IMR-90 (cell line): ENCODE results near the gene CYSRT1. TPM values are rescaled to one million over a fixed set of nuclear protein-coding genes. Genes with fewer than 3 reads are reported as not detected.

ENCODE experiments used
- ATAC-seq: fragments of 200-7000 bp; cut with Tn5 transposase; 2 replicates; pipeline ENCODE4 v1.9.1; 2020; ENCODE audit warnings: low read depth, mild to moderate bottlenecking, moderate library complexity
- BruUV-seq: library from RNA; stranded (reverse); fragments of 400-500 nt; replicated peaks from 2 replicates; lab custom pipeline; 2021; lab: Mats Ljungman, UMichigan
- CTCF ChIA-PET: fragments of 300-600 bp; formaldehyde crosslinking; extraction: SDS; loops from one replicate; lab custom pipeline; 2021; ENCODE audit warnings: antibody characterized with exemption; lab: Yijun Ruan, JAX
- POLR2A ChIA-PET: fragments of 300-600 bp; sonication (Branson Sonifier 250); formaldehyde crosslinking; loops from one replicate; lab custom pipeline; 2022; ENCODE audit warnings: antibody characterized with exemption; ENCODE audit not compliant: unreplicated experiment; lab: Charles Lee
- DNase-seq: peaks from one replicate; pipeline ENCODE4 v3.0.0; 2013
- H2AFZ ChIP-seq: replicated peaks from 2 replicates; pipeline ENCODE3; 2013; ENCODE audit warnings: low read length, mild to moderate bottlenecking; ENCODE audit not compliant: poor library complexity
- H2AK5ac ChIP-seq: 2 replicates; pipeline ENCODE4 v1.6.1; 2013; ENCODE audit warnings: low read depth, low read length, inconsistent platforms
- H2AK9ac ChIP-seq: replicated peaks from 2 replicates; pipeline ENCODE3; 2013; ENCODE audit warnings: mild to moderate bottlenecking, low read depth, low read length, moderate library complexity; ENCODE audit not compliant: poor library complexity
- H2BK120ac ChIP-seq: 2 replicates; pipeline ENCODE4 v1.6.1; 2013; ENCODE audit warnings: low read depth, low read length, inconsistent platforms
- H2BK15ac ChIP-seq: 3 replicates; pipeline ENCODE4 v1.6.1; 2013; ENCODE audit warnings: low read depth, low read length, inconsistent platforms
- H2BK20ac ChIP-seq: 2 replicates; pipeline ENCODE4 v1.6.1; 2013; ENCODE audit warnings: low read depth, mild to moderate bottlenecking, inconsistent platforms, low read length, moderate library complexity
- H2BK5ac ChIP-seq: 2 replicates; pipeline ENCODE4 v1.6.1; 2013; ENCODE audit warnings: mild to moderate bottlenecking, low read depth, low read length, inconsistent platforms; ENCODE audit not compliant: poor library complexity, severe bottlenecking
- H3K14ac ChIP-seq: replicated peaks from 2 replicates; pipeline ENCODE4 v1.6.1; 2013; ENCODE audit warnings: low read depth, low read length, inconsistent platforms
- H3K18ac ChIP-seq: 2 replicates; pipeline ENCODE4 v1.6.1; 2013; ENCODE audit warnings: low read depth, low read length, control low read depth
- H3K23ac ChIP-seq: 2 replicates; pipeline ENCODE4 v1.6.1; 2013; ENCODE audit warnings: low read depth, low read length, inconsistent platforms
- H3K27ac ChIP-seq: 2 replicates; pipeline ENCODE4 v1.5.1; 2013; ENCODE audit warnings: mild to moderate bottlenecking, control low read depth, low read length; ENCODE audit not compliant: insufficient read depth
- H3K27me3 ChIP-seq: 2 replicates; pipeline ENCODE4 v1.6.1; 2013; ENCODE audit warnings: low read length; ENCODE audit not compliant: control insufficient read depth, insufficient read depth
- H3K36me3 ChIP-seq: 2 replicates; pipeline ENCODE4 v1.6.1; 2013; ENCODE audit warnings: low read length, mixed read lengths; ENCODE audit not compliant: control insufficient read depth, insufficient read depth
- H3K4ac ChIP-seq: 2 replicates; pipeline ENCODE4 v1.6.1; 2013; ENCODE audit warnings: low read depth, low read length, inconsistent platforms
- H3K4me1 ChIP-seq: 2 replicates; pipeline ENCODE4 v1.6.1; 2013; ENCODE audit warnings: low read length, mixed read lengths; ENCODE audit not compliant: control insufficient read depth, insufficient read depth
- H3K4me2 ChIP-seq: 2 replicates; pipeline ENCODE4 v1.6.1; 2013; ENCODE audit warnings: low read depth, mild to moderate bottlenecking, control low read depth, low read length, moderate library complexity
- H3K4me3 ChIP-seq: 2 replicates; pipeline ENCODE4 v1.5.1; 2013; ENCODE audit warnings: low read depth, mild to moderate bottlenecking, control low read depth, low read length, moderate library complexity; ENCODE audit not compliant: insufficient read depth
- H3K56ac ChIP-seq: 2 replicates; pipeline ENCODE4 v1.6.1; 2013; ENCODE audit warnings: low read length, inconsistent platforms; ENCODE audit not compliant: insufficient read depth; ENCODE audit errors: extremely low read depth
- H3K79me1 ChIP-seq, 2 experiments: 2 replicates each; pipeline ENCODE4 v1.6.1; 2013; ENCODE audit warnings: low read length in 2 of 2, inconsistent platforms in 1 of 2, low read depth in 1 of 2
- H3K9ac ChIP-seq: 2 replicates; pipeline ENCODE4 v1.6.1; 2013; ENCODE audit warnings: low read depth, low read length, control low read depth
- H3K9me1 ChIP-seq: 2 replicates; pipeline ENCODE4 v1.6.1; 2013; ENCODE audit warnings: low read length, inconsistent platforms; ENCODE audit not compliant: insufficient read depth
- H3K9me3 ChIP-seq: 2 replicates; pipeline ENCODE4 v1.6.1; 2013; ENCODE audit warnings: low read length; ENCODE audit not compliant: control insufficient read depth, insufficient read depth
- H4K20me1 ChIP-seq: 2 replicates; pipeline ENCODE4 v1.6.1; 2013; ENCODE audit warnings: low read length, inconsistent platforms; ENCODE audit not compliant: insufficient read depth
- H4K5ac ChIP-seq: 2 replicates; pipeline ENCODE4 v1.6.1; 2013; ENCODE audit warnings: mild to moderate bottlenecking, low read depth, low read length, control low read depth
- H4K8ac ChIP-seq, 2 experiments: 2 replicates each; pipeline ENCODE4 v1.6.1; 2013; ENCODE audit warnings: low read depth in 2 of 2, low read length in 2 of 2, control low read depth in 1 of 2, inconsistent platforms in 1 of 2
- H4K91ac ChIP-seq: 2 replicates; pipeline ENCODE4 v1.6.1; 2013; ENCODE audit warnings: low read depth, low read length, inconsistent platforms; ENCODE audit not compliant: insufficient read depth
- BHLHE40 ChIP-seq: fragments of 150-350 bp; IDR thresholded peaks from 2 replicates; pipeline ENCODE4 v1.6.1; 2016; ENCODE audit warnings: mild to moderate bottlenecking, low read depth, low read length
- CEBPB ChIP-seq: IDR thresholded peaks from 2 replicates; pipeline ENCODE4 v1.6.1; 2012; ENCODE audit warnings: low read depth, low read length, improper control_type of control experiment
- CHD1 ChIP-seq: IDR thresholded peaks from 2 replicates; pipeline ENCODE4 v1.6.1; 2012; ENCODE audit warnings: low read depth, low read length, improper control_type of control experiment
- MAFK ChIP-seq: IDR thresholded peaks from 2 replicates; pipeline ENCODE4 v1.6.1; 2012; ENCODE audit warnings: low read depth, low read length, improper control_type of control experiment
- MAZ ChIP-seq: IDR thresholded peaks from 2 replicates; pipeline ENCODE4 v1.6.1; 2012; ENCODE audit warnings: low read depth, mild to moderate bottlenecking, low read length, improper control_type of control experiment, moderate library complexity, borderline replicate concordance
- MXI1 ChIP-seq: IDR thresholded peaks from 2 replicates; pipeline ENCODE4 v1.6.1; 2012; ENCODE audit warnings: low read depth, mild to moderate bottlenecking, low read length, moderate library complexity, borderline replicate concordance
- NFE2L2 ChIP-seq: fragments of 150-350 bp; IDR thresholded peaks from 2 replicates; pipeline ENCODE4 v1.6.1; 2016; ENCODE audit warnings: low read depth, mild to moderate bottlenecking, low read length
- POLR2A ChIP-seq: IDR thresholded peaks from 2 replicates; pipeline ENCODE4 v1.6.1; 2012; ENCODE audit warnings: mild to moderate bottlenecking, low read depth, low read length
- RCOR1 ChIP-seq: IDR thresholded peaks from 2 replicates; pipeline ENCODE4 v1.6.1; 2012; ENCODE audit warnings: mild to moderate bottlenecking, low read length, improper control_type of control experiment; ENCODE audit not compliant: insufficient replicate concordance
- RFX5 ChIP-seq: IDR thresholded peaks from 2 replicates; pipeline ENCODE4 v1.8.0; 2012; ENCODE audit warnings: low read depth, mild to moderate bottlenecking, low read length, moderate library complexity
- SMC3 ChIP-seq: fragments of 150-350 bp; IDR thresholded peaks from 2 replicates; pipeline ENCODE4 v1.6.1; 2016; ENCODE audit warnings: low read depth, mild to moderate bottlenecking, antibody characterized with exemption, low read length, moderate library complexity
- WGBS, 2 experiments: methylation state at CpG; one replicate each; pipeline versions ENCODE4 v1.1.5 to v1.1.7; 2013; ENCODE audit warnings: missing lambda C conversion rate in 2 of 2; ENCODE audit not compliant: insufficient read length in 1 of 2; ENCODE audit errors: extremely low coverage in 2 of 2; 5-methylcytosine and 5-hydroxymethylcytosine counted together
- dilution Hi-C: fragments of 300-500 bp; cut with HindIII; formaldehyde crosslinking; loops from one replicate; pipeline ENCODE4 v1.14.3; 2018; ENCODE audit warnings: low sequenced_read_pairs; ENCODE audit not compliant: unreplicated experiment
- in situ Hi-C: fragments of 300-500 bp; cut with MboI; formaldehyde crosslinking; loops from 3 replicates; pipeline ENCODE4 v1.14.3; 2019; ENCODE audit warnings: low sequenced_read_pairs, inconsistent platforms, mixed read lengths
- intact Hi-C: fragments of 100-400 bp; cut with micrococcal nuclease; formaldehyde crosslinking; loops from 2 replicates; pipeline ENCODE4 v1.10.0; 2022
- polyA plus RNA-seq, 3 experiments: library from polyadenylated mRNA; depleted of rRNA; stranded (reverse); fragments of >200 nt; gene quantifications; 2 replicates each; pipeline ENCODE4 v1.2.3, GENCODE V29; 2012; ENCODE audit warnings: low replicate concordance in 1 of 3
- total RNA-seq: library from RNA; depleted of rRNA; stranded (reverse); fragments of >200 nt; gene quantifications from 2 replicates; pipeline ENCODE4 v1.2.3, GENCODE V29; 2012
- TF ChIP-seq, protein P1 (sequence below): fragments of 150-350 bp; IDR thresholded peaks from 2 replicates; pipeline ENCODE4 v1.6.1; 2016; ENCODE audit warnings: low read depth, mild to moderate bottlenecking, low read length, moderate library complexity, borderline replicate concordance
- TF ChIP-seq, protein P2 (sequence below): fragments of 150-350 bp; IDR thresholded peaks from 2 replicates; pipeline ENCODE4 v1.6.1; 2017; ENCODE audit warnings: mild to moderate bottlenecking, antibody characterized with exemption, low read length, low read depth

CYSRT1 gene
- total and polyA plus RNA-seq, 2 of the 4 experiments (the other 2 are of a cell fraction), result 0.18 to 0.84 TPM

DNA sequence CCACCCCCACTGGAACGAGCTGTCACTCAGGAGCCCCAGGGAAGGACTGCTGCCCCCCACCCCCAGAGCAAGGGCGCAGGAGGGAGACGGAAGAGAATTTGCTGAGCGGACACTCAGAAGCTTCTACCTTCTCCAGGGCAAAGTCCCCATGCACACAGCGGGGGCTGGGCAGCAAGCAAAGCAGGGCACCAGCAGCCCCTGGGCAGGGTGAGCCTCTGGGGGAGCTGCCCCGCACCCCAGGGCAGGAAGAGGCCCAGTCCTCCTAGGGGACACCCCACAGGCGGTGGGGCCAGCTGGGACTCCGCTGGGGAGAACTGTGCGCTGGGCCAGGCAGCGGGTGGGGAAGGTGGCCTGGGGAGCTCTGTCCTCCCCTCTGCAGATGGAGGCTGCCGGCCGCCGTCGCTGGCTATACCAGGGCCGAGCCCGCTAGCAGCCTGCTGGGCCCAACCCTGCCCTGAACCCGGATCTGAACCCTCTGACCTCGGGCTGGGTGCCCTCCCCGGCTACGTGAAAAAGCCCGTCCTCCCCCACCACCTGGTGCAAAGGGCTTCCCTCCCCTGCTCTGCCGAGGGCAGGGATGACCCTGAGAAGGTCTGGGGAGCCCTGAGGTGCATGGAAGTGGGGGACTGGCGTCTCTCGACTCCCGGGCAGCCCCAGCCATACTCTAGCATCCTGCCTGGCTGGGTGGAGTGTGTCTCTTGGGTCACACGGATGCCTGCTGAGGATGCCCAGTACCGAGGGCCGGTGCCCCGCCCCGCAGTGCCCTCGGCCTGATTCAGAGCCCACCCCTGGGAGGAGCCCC, 5.1 kb downstream of the CYSRT1 start:
- intact Hi-C loops (no loop called here), in situ Hi-C loops (loop anchor here (5.0 kb wide), 1 partner anchor 108 kb away; no protein-coding TSS in a partner anchor), dilution Hi-C loops (no loop called here)
- H2AK5ac ChIP-seq, result no peak overlapping the region
- peaks cover 2% of the 10 kb centered on the region; the same call in 1 of the 2 replicates for H3K4me1 ChIP-seq
- CTCF ChIA-PET, result no interaction called here
- no peak overlapping the region for H2AK9ac ChIP-seq
- no peak overlapping the region for H3K23ac ChIP-seq
- no peaks in the 10 kb centered on the region for H4K20me1 ChIP-seq
- H3K14ac ChIP-seq, result no peak overlapping the region
- H4K8ac ChIP-seq, result no peak overlapping the region
- no peak overlapping the region for H2AFZ ChIP-seq
- no peaks in the 10 kb centered on the region for H3K9me1 ChIP-seq
- no peak overlapping the region for H2BK120ac ChIP-seq
- H3K36me3 ChIP-seq, result no peaks in the 10 kb centered on the region
- H2BK15ac ChIP-seq, result no peak overlapping the region
- ATAC-seq, result no peak
- no peak overlapping the region for H4K5ac ChIP-seq
- no peak overlapping the region for H4K91ac ChIP-seq
- peaks cover 1% of the 10 kb centered on the region; the same call in 1 of the 2 replicates for H3K27me3 ChIP-seq
- 61% methylated on average over 10 of the region's 31 CpGs; no CpG with 5 or more reads in 1 of the 2 experiments for WGBS, 2 experiments
- H3K9ac ChIP-seq, result no peak overlapping the region
- H3K27ac ChIP-seq, result no peak overlapping the region
- H3K56ac ChIP-seq, result no peak overlapping the region
- POLR2A ChIA-PET, result interaction anchor here (0.7 kb wide), 1 partner anchor 114 kb away, joined by 12 read pairs; no protein-coding TSS in a partner anchor
- no peak overlapping the region for H2BK20ac ChIP-seq
- H3K18ac ChIP-seq, result no peak overlapping the region
- H3K4me2 ChIP-seq, result no peak overlapping the region
- TF ChIP-seq CHD1, result no peak
- no peak for TF ChIP-seq CEBPB
- TF ChIP-seq, protein P1, sequence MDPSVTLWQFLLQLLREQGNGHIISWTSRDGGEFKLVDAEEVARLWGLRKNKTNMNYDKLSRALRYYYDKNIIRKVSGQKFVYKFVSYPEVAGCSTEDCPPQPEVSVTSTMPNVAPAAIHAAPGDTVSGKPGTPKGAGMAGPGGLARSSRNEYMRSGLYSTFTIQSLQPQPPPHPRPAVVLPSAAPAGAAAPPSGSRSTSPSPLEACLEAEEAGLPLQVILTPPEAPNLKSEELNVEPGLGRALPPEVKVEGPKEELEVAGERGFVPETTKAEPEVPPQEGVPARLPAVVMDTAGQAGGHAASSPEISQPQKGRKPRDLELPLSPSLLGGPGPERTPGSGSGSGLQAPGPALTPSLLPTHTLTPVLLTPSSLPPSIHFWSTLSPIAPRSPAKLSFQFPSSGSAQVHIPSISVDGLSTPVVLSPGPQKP, result no peak
- TF ChIP-seq MAFK, result no peak
- TF ChIP-seq SMC3, result no peak
- TF ChIP-seq MAZ, result no peak
- TF ChIP-seq POLR2A, result no peak
- TF ChIP-seq, protein P2, sequence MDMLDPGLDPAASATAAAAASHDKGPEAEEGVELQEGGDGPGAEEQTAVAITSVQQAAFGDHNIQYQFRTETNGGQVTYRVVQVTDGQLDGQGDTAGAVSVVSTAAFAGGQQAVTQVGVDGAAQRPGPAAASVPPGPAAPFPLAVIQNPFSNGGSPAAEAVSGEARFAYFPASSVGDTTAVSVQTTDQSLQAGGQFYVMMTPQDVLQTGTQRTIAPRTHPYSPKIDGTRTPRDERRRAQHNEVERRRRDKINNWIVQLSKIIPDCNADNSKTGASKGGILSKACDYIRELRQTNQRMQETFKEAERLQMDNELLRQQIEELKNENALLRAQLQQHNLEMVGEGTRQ, result no peak
- TF ChIP-seq MXI1, result no peak
- TF ChIP-seq RCOR1, result no peak
- TF ChIP-seq BHLHE40, result no peak
- no peak for TF ChIP-seq NFE2L2
- no peak for TF ChIP-seq RFX5
- no peaks in the 10 kb centered on the region for H3K79me1 ChIP-seq
- no peak for DNase-seq
- H3K9me3 ChIP-seq, result no peaks in the 10 kb centered on the region
- H3K4ac ChIP-seq, result no peak overlapping the region
- BruUV-seq, result no TSS peak
- H2BK5ac ChIP-seq, result no peak overlapping the region
- no peak overlapping the region for H3K4me3 ChIP-seq
